Naive B cell (primary cell): Measurements from ENCODE around the gene ZDHHC24. TPM values are rescaled to one million over a fixed set of nuclear protein-coding genes. Genes with fewer than 3 reads are reported as not detected.

Experiments
- ATAC-seq, 2 donors: fragments of 150-1000 bp; cut with Tn5 transposase; 2 replicates each; pipeline ENCODE4 v1.10.0; 2021; ENCODE audit warnings: low read depth in 2 of 2, mild to moderate bottlenecking in 2 of 2, moderate library complexity in 2 of 2
- DNase-seq: peaks from one replicate; pipeline ENCODE4 v3.0.0; 2022
- H3K27ac Mint-ChIP-seq, 6 donors: one replicate each; pipeline ENCODE4 v1.8.0; 2020 to 2022; ENCODE audit warnings: mild to moderate bottlenecking in 6 of 6, mixed read lengths in 6 of 6, moderate library complexity in 5 of 6, inconsistent platforms in 2 of 6
- H3K27me3 Mint-ChIP-seq, 3 donors: one replicate each; pipeline ENCODE4 v1.8.0; 2021 to 2022; ENCODE audit warnings: mixed read lengths in 3 of 3, mild to moderate bottlenecking in 1 of 3
- H3K36me3 Mint-ChIP-seq, 2 donors: one replicate each; pipeline ENCODE4 v1.8.0; 2020 to 2022; ENCODE audit warnings: mixed read lengths in 2 of 2, inconsistent platforms in 1 of 2, mild to moderate bottlenecking in 1 of 2
- H3K4me1 Mint-ChIP-seq, 3 donors: one replicate each; pipeline ENCODE4 v1.8.0; 2020 to 2022; ENCODE audit warnings: mixed read lengths in 3 of 3, inconsistent platforms in 1 of 3, mild to moderate bottlenecking in 1 of 3, moderate library complexity in 1 of 3
- H3K4me3 Mint-ChIP-seq, 8 donors: one replicate each; pipeline ENCODE4 v1.8.0; 2020 to 2022; ENCODE audit warnings: mild to moderate bottlenecking in 8 of 8, mixed read lengths in 8 of 8, moderate library complexity in 8 of 8, inconsistent platforms in 2 of 8
- H3K9me3 Mint-ChIP-seq, 7 donors: one replicate each; pipeline ENCODE4 v1.8.0; 2020 to 2022; ENCODE audit warnings: mixed read lengths in 7 of 7, mild to moderate bottlenecking in 5 of 7, inconsistent platforms in 2 of 7, moderate library complexity in 1 of 7
- polyA plus RNA-seq, 6 donors: library from polyadenylated mRNA; unstranded; fragments of 300-500 nt; fragmentation: Illumina TruSeq; gene quantifications; one replicate each; pipeline ENCODE4 v1.2.3, GENCODE V29; 2021; ENCODE audit warnings: low read depth in 6 of 6

ZDHHC24 gene
- polyA plus RNA-seq, 6 donors from 2014 or later: 12.3 to 19.3 (median 17.0) TPM

DNA sequence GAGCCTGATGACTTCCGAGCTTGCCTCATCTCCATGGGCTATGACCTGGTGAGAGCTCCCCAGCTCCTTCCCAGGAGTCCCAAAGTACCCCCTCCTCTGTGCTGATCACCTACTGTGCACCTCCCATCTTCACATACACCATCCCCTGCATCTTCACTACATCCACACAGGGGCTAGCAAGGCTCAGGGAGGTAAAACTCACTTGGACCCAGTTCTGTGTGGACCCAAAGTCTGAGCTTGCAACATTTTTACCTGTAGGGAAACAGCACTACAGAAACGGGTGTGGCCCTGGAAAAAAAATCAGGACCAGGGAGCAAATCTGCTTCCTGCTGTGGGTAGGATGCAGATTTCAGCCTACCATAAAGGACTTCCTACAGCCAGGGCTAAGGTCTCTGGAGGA is 16.4 kb upstream of the ZDHHC24 start:
- H3K27me3 Mint-ChIP-seq: peaks cover 12 to 46% (median 19%) of the 10 kb centered on the region in 3 donors
- H3K9me3 Mint-ChIP-seq: no peaks in the 10 kb centered on the region
- ATAC-seq (no peak), DNase-seq (no peak)
- H3K4me1 Mint-ChIP-seq: peaks cover 0 to 11% (median 3%) of the 10 kb centered on the region in 3 donors
- no peak overlapping the region for H3K4me3 Mint-ChIP-seq
- H3K36me3 Mint-ChIP-seq: peaks cover 0 to 5% of the 10 kb centered on the region in 2 donors
- H3K27ac Mint-ChIP-seq: no peak overlapping the region

DNA sequence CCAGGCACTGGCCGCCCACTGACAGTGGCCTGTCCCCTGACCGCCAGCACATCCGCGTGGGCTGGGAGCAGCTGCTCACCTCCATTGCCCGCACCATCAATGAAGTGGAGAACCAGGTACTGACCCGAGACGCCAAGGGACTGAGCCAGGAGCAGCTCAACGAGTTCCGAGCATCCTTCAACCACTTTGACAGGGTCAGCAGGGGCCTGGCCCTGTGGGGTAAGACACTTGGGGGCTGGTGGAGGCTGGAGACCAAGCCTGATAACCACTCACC is 16.1 kb upstream of the ZDHHC24 start:
- ATAC-seq (no peak), DNase-seq (no peak)
- no peak overlapping the region for H3K27ac Mint-ChIP-seq
- peaks cover 0 to 11% (median 3%) of the 10 kb centered on the region in 3 donors for H3K4me1 Mint-ChIP-seq
- H3K9me3 Mint-ChIP-seq: no peaks in the 10 kb centered on the region
- H3K4me3 Mint-ChIP-seq: no peak overlapping the region
- peaks cover 0 to 5% of the 10 kb centered on the region in 2 donors for H3K36me3 Mint-ChIP-seq
- peaks cover 13 to 46% (median 23%) of the 10 kb centered on the region in 3 donors for H3K27me3 Mint-ChIP-seq

DNA sequence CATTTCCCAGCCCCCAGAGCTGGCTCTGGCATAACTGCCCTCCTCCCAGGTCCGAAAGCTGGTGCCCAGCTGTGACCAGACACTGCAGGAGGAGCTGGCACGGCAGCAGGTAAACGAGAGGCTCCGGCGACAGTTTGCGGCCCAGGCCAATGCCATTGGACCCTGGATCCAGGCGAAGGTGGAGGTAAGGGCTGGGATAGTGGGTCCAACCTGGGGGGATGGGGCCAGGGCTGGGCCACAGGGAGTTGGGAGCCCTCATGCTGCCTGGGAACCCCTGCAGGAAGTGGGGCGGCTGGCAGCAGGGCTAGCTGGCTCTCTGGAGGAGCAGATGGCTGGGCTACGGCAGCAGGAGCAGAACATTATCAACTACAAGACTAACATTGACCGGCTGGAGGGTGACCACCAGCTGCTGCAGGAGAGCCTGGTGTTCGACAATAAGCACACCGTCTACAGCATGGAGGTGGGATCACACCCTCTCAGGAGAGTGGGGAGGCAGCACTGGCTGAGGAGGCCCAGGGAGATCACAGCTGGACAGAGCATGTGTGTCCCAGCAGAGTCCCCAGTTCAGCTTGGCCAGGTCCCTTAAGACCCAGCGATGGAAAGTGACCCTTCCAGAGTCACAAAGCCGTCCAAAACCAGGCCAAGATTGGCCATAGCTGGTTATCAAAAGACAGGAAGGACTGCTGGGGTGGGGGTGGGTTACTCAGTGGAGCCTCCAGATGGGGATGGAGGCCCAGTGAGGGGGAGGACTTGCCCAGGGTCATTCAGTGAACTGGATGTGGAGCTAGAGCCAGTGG is 15.5 kb upstream of the ZDHHC24 start:
- Mint-ChIP-seq H3K36me3 (peaks cover 0 to 5% of the 10 kb centered on the region in 2 donors), H3K4me1 (peaks cover 0 to 9% (median 3%) of the 10 kb centered on the region in 3 donors), H3K27me3 (peaks cover 13 to 41% (median 23%) of the 10 kb centered on the region in 3 donors), H3K9me3 (no peaks in the 10 kb centered on the region), H3K27ac (peak overlapping the region in 1 of 6 donors; percentile 49), H3K4me3 (no peak overlapping the region)
- ATAC-seq (no peak), DNase-seq (no peak)

DNA sequence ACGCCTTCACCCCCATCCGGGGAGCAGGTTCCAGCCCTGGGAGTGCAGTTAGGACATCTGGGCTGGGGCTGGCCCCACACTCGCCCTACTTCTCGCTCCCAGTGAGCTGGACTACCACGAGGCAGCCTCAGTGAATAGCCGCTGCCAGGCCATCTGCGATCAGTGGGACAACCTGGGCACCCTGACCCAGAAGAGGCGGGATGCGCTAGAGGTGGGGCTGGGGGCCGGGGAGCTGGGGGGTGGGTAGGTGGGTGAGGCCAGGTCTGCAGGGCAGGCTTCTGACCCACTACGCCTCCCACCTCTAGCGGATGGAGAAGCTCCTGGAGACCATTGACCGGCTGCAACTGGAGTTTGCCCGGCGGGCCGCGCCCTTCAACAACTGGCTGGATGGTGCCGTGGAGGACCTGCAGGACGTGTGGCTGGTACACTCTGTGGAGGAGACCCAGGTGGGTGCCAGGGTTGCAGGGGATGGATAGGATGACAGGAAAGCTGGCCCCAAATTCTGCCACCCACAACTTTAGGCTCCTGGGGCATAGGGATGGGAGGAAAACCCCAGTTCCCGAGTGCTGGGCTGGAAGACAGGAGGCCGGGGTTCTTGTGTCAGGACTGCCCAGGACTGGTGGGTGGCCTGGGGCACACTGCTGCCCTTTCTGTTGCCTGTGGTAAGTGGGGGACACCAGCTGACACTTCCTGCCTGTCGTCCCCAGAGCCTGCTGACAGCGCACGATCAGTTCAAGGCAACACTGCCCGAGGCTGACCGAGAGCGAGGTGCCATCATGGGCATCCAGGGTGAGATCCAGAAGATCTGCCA is 14.2 kb upstream of the ZDHHC24 start:
- peaks cover 17 to 43% (median 23%) of the 10 kb centered on the region in 3 donors for H3K27me3 Mint-ChIP-seq
- no peaks in the 10 kb centered on the region for H3K9me3 Mint-ChIP-seq
- DNase-seq (no peak), ATAC-seq (no peak)
- no peaks in the 10 kb centered on the region for H3K36me3 Mint-ChIP-seq
- no peak overlapping the region for H3K27ac Mint-ChIP-seq
- peaks cover 0 to 6% (median 3%) of the 10 kb centered on the region in 3 donors for H3K4me1 Mint-ChIP-seq
- H3K4me3 Mint-ChIP-seq: no peak overlapping the region

DNA sequence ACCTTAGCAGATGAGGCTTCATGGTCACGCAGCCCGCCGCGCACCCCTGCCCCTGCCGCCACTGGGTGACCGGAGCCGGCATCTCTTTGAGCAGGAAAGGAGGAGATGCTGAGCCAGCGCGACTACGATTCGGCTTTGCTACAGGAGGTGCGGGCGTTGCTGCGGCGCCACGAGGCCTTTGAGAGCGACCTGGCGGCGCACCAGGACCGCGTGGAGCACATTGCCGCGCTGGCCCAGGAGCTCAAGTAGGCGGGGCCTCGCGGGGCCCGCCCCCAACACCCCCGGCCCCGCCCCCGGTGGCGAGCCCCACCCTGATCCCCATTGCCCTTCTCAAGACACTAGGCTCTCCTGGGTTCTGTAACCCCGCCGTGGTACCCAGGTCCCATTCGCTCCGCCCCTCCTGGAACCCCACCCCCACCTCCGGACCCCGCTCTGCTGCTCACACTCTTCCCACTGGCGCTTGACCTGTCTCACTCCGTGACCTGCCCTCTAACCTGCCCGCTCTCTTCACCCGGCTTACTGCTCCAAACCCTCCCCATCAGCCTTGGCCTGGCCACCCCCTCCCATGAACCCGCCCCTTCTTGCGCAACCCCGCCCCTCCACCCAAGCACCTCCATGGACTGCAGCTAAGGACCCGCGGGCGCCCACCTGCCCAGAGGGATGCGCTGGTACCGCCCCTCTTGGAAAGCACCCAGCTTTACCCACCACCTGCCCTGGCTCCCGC is 13.5 kb upstream of the ZDHHC24 start:
- Mint-ChIP-seq H3K9me3 (no peaks in the 10 kb centered on the region), H3K27me3 (peaks cover 17 to 49% (median 23%) of the 10 kb centered on the region in 3 donors), H3K27ac (no peak overlapping the region), H3K4me1 (peaks cover 0 to 6% (median 3%) of the 10 kb centered on the region in 3 donors), H3K36me3 (no peaks in the 10 kb centered on the region), H3K4me3 (peak overlapping the region in 2 of 8 donors; percentile 18 to 46)
- DNase-seq: no peak
- peak; percentile 65 to 71 for ATAC-seq

DNA sequence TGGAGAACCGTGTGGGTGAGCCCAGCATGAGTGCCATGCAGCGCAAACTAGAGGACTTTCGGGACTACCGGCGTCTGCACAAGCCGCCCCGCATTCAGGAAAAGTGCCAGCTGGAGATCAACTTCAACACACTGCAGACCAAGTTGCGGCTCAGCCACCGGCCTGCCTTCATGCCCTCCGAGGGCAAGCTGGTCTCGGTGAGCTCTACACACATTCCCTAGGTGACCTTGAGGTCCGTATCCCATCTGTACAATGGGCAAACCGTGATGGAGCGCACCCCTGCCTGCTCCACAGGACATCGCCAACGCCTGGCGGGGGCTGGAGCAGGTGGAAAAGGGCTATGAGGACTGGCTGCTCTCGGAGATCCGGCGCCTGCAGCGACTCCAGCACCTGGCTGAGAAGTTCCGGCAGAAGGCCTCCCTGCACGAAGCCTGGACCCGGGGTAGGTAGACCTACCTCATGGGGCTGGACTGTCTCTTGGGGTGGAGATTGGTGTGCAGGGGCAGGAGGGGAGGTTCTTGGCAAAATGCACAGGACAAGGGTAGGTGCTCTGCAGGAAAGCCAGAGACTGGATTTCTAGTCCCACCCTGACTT is 12.0 kb upstream of the ZDHHC24 start:
- Mint-ChIP-seq H3K27ac (no peak overlapping the region), H3K4me3 (peak overlapping the region in 1 of 8 donors; percentile 47), H3K9me3 (no peaks in the 10 kb centered on the region), H3K27me3 (peaks cover 17 to 49% (median 23%) of the 10 kb centered on the region in 3 donors), H3K4me1 (peaks cover 0 to 6% (median 3%) of the 10 kb centered on the region in 3 donors), H3K36me3 (no peaks in the 10 kb centered on the region)
- no peak for DNase-seq
- no peak for ATAC-seq

DNA sequence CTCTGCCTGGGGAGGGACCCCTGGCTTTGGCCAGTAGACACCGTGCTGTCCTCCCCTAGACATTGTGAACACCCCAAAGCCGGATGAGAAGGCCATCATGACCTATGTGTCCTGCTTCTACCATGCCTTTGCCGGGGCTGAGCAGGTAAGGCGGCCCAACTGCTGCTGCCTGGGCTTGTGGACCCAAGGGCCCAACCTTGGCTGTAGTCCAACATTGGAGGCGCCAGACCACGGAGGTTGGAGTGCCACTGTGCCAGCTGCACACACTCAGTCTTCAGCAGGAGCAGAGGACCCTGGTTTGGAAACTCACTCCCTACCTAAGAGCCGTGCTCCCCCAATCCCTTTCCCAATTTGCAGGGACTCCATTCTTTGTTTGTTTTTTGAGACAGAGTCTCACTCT is 10.2 kb upstream of the ZDHHC24 start:
- no peak for ATAC-seq
- no peaks in the 10 kb centered on the region for H3K9me3 Mint-ChIP-seq
- no peak for DNase-seq
- no peak overlapping the region for H3K4me3 Mint-ChIP-seq
- peaks cover 0 to 6% (median 3%) of the 10 kb centered on the region in 3 donors for H3K4me1 Mint-ChIP-seq
- H3K27me3 Mint-ChIP-seq: peaks cover 17 to 47% (median 23%) of the 10 kb centered on the region in 3 donors
- no peak overlapping the region for H3K27ac Mint-ChIP-seq
- H3K36me3 Mint-ChIP-seq: no peaks in the 10 kb centered on the region

DNA sequence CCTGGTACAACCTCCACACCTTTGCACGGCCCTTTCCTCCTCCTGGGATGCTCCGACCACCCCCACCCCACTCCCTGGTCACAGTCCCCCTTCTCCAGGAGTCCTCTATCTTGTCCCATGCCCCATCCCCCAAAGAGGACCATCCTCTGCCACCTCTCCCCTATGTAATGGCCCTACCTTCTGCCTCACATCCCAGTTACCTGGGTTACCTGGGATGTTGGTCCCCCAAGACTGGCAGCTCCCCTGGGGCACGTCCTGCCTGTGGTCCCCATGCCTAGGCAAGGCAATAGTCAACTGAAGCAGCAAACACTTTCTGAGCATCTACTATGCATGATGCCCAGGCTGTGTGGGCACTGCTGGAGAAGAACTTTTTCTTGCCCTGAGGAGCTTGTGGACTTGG is 9.6 kb upstream of the ZDHHC24 start:
- Mint-ChIP-seq H3K4me3 (no peak overlapping the region), H3K27ac (no peak overlapping the region), H3K9me3 (no peaks in the 10 kb centered on the region), H3K4me1 (peaks cover 0 to 6% (median 3%) of the 10 kb centered on the region in 3 donors), H3K27me3 (peaks cover 17 to 41% (median 22%) of the 10 kb centered on the region in 3 donors), H3K36me3 (no peaks in the 10 kb centered on the region)
- no peak for ATAC-seq
- DNase-seq: no peak

DNA sequence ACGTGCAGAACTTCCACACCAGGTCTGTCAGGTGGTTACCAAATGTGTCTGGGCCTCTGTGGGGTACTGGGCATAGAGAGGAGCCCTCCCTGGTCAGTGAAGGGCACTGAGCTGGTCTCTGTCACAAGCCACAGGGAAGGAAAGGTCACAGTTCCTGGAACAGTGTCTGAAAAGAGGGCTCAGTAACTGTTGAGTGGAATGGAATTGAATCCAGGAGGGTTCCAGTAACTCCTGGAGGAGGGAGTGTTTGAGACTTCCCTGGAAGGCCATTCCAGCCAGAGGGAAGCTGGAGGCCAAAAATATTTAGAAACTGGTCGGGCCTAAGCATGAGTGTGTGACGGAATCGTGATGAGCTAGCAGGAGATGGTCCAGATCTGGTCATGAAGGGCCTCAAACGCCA is 8.8 kb upstream of the ZDHHC24 start:
- Mint-ChIP-seq H3K4me1 (peaks cover 0 to 6% (median 3%) of the 10 kb centered on the region in 3 donors), H3K4me3 (no peak overlapping the region), H3K27ac (peak overlapping the region in 1 of 6 donors; percentile 88), H3K9me3 (no peaks in the 10 kb centered on the region), H3K27me3 (peaks cover 17 to 35% (median 18%) of the 10 kb centered on the region in 3 donors), H3K36me3 (no peaks in the 10 kb centered on the region)
- ATAC-seq (no peak), DNase-seq (no peak)

DNA sequence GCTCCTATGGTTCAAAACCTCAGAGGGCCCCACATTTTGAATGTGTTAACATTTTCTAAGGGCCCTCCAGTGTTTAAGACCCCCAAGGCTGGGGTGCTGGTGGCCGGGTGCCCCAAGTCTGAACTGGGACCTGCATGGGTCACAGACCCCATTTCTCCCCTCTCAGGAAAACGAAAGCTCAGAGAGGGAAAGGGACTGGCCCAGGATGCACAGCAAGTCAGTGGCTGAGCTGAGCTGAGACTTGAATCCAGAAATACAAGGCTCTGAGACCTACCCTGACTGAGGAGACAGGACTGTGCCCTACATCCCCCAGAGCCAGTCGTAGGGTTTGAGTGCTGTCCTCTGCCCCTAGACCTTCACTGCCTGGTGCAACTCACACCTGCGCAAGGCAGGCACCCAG is 5.0 kb upstream of the ZDHHC24 start:
- Mint-ChIP-seq H3K9me3 (no peaks in the 10 kb centered on the region), H3K27ac (no peak overlapping the region), H3K36me3 (no peaks in the 10 kb centered on the region), H3K4me3 (no peak overlapping the region), H3K27me3 (peaks cover 0 to 21% (median 4%) of the 10 kb centered on the region in 3 donors), H3K4me1 (peaks cover 0 to 7% (median 0%) of the 10 kb centered on the region in 3 donors)
- ATAC-seq (no peak), DNase-seq (no peak)

DNA sequence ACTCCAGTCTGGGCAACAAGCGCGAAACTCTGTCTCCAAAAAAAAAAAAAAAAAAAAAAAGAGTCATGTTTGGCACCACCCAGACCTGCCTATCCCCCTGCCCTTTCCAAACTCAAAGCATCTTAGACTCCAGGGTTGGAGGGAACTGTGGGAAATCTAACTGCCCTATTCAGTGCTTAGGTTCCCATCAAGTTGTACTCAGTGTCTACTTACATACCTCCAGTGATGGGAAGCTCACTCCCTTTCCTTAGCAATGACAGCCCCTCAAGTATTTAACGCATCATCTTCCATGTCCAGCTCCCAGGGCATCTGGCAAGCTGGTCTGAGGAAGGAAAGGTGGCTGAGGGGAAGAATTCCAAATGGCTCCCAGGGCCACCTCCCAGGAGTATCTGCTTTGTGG is 3.8 kb upstream of the ZDHHC24 start:
- H3K9me3 Mint-ChIP-seq: no peaks in the 10 kb centered on the region
- H3K4me3 Mint-ChIP-seq: peak overlapping the region in 1 of 8 donors; percentile 41
- H3K27me3 Mint-ChIP-seq: peaks cover 0 to 11% (median 0%) of the 10 kb centered on the region in 3 donors
- DNase-seq (no peak), ATAC-seq (no peak)
- H3K4me1 Mint-ChIP-seq: peaks cover 5 to 14% (median 6%) of the 10 kb centered on the region in 3 donors
- H3K27ac Mint-ChIP-seq: no peak overlapping the region
- H3K36me3 Mint-ChIP-seq: no peaks in the 10 kb centered on the region

DNA sequence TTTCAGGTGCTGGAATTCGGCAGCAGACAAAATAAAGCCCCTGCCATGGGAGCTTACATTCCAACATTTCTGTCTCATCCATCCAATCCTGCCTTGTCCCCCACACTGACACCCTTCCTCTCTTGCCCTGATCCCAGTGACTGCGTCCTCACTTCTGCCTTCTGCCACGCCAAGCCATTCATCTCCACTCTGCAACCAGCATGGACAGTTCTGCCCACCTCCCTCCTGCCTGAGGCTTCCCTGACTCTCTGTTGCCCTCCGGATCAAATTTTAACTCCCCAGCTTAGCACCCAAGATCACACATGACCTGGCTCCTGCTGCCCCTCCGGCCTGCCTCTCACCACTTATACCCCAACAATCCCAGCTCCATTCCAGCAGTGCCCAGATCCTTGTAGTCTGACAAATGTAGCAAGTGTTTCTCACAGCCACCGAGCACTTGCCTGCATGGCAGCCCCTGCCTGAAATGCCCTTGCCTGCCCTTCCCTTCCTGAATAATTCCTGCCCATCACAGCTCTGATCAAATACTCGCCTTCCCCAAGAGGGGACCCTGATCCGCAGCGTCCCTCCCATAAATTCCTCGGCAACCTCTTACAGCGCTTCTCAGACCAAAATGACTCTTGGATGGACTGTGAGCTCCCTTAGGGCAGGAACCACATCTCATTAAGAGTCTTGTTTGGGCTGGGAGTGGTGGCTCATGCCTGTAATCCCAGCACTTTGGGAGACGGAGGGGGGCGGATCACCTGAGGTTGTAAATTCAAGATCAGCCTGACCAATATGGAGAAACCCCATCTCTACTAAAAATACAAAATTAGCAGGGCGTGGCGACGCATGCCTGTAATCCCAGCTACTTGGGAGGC is 3.2 kb upstream of the ZDHHC24 start:
- ATAC-seq: no peak
- peak overlapping the region in 6 of 8 donors; percentile 3 to 83 (median 50) for H3K4me3 Mint-ChIP-seq
- peak overlapping the region in 1 of 6 donors; percentile 87 for H3K27ac Mint-ChIP-seq

More for the DNA sequence above, 3.2 kb upstream of the ZDHHC24 start:
- Mint-ChIP-seq H3K27me3 (peaks cover 0 to 8% (median 0%) of the 10 kb centered on the region in 3 donors), H3K4me1 (peaks cover 10 to 20% (median 12%) of the 10 kb centered on the region in 3 donors), H3K9me3 (no peaks in the 10 kb centered on the region), H3K36me3 (no peaks in the 10 kb centered on the region)
- DNase-seq: no peak
